ENCODE data around the gene FAM13A. TPM values are rescaled to one million over a fixed set of nuclear protein-coding genes. Genes with fewer than 3 reads are reported as not detected.

FAM13A gene
- total and polyA plus RNA-seq, 9 of the 15 experiments (the other 6 are each of a cell fraction or from before 2014, with no cell fraction given): 11.3 to 23.3 (median 14.7) TPM

GRCh38 chr4:88846206-88846790, 210.7 kb downstream of the FAM13A start:
- POLR2A ChIA-PET: no interaction called here

GRCh38 chr4:88843067-88843685, 213.8 kb downstream of the FAM13A start:
- Histone ChIP-seq H2AFZ (ENCODE audit: low read depth, low read length) (no peak overlapping the region), H3K9me3 (replicated peaks; ENCODE audit: control insufficient read depth, insufficient read depth, low read depth, low read length) (no peaks in the 10 kb centered on the region), H3K27me3 (ENCODE audit: control insufficient read depth in 2 of 2, insufficient read depth in 2 of 2, low read length in 2 of 2) (no peaks in the 10 kb centered on the region), H3K4me1 (replicated peaks in 1 of 2; ENCODE audit: control insufficient read depth in 2 of 2, insufficient read depth in 2 of 2, low read length in 2 of 2) (no peaks in the 10 kb centered on the region), H4K20me1 (replicated peaks; ENCODE audit: control insufficient read depth, insufficient read depth, low read length) (no peaks in the 10 kb centered on the region), H3K27ac (ENCODE audit: extremely low read depth, low read depth, low read length) (no peak overlapping the region), H3K9ac (ENCODE audit: insufficient read depth in 1 of 2, low read depth in 2 of 2, low read length in 2 of 2) (no peak overlapping the region), H3K4me2 (ENCODE audit: insufficient read depth, low read length) (no peak overlapping the region), H3K4me3 (no peak overlapping the region), H3K36me3 (ENCODE audit: control insufficient read depth, insufficient read depth, low read length) (no peaks in the 10 kb centered on the region), H3K9me1 (ENCODE audit: control insufficient read depth, insufficient read depth, low read length) (no peaks in the 10 kb centered on the region), H3K79me2 (ENCODE audit: control insufficient read depth, insufficient read depth, low read length) (no peaks in the 10 kb centered on the region)
- no TSS peak for BruUV-seq (replicated peaks)
- DNase-seq (ENCODE audit: extremely low read depth in 1 of 4, low spot score in 3 of 4) (no peak), ATAC-seq (no peak), FAIRE-seq (no peak)
- TF ChIP-seq BCLAF1 (IDR thresholded peaks at IDR 0.05; ENCODE audit: borderline replicate concordance in 1 of 2, control insufficient read depth in 1 of 2, low read depth in 2 of 2, low read length in 1 of 2): no peak
- TF ChIP-seq ZKSCAN8 (CRISPR knock-in tag; IDR thresholded peaks at IDR 0.05): no peak
- no peak for TF ChIP-seq DIDO1 (tag; IDR thresholded peaks at IDR 0.05; ENCODE audit: low read depth)
- no peak for TF ChIP-seq ZNF507 (tag; conservative IDR thresholded peaks at IDR 0.05)
- no peak for TF ChIP-seq ZC3H11A (IDR thresholded peaks at IDR 0.05; ENCODE audit: low read depth, low read length)
- TF ChIP-seq UBTF (IDR thresholded peaks at IDR 0.05; ENCODE audit: borderline replicate concordance in 1 of 2, low read depth in 2 of 2, low read length in 2 of 2): no peak
- POLR2A ChIA-PET: no interaction called here
- in situ Hi-C loops (cut with MboI) (no loop called here), intact Hi-C loops (cut with micrococcal nuclease) (no loop called here)
- 80% methylated on average over 8 of the region's 8 CpGs for WGBS (ENCODE audit: insufficient coverage, low coverage, missing lambda C conversion rate)
- CTCF ChIA-PET (ENCODE audit: low intra/inter-chr PET ratio): no interaction called here

More at GRCh38 chr4:88846206-88846790, 210.7 kb downstream of the FAM13A start:
- H3K9ac ChIP-seq (ENCODE audit: insufficient read depth in 1 of 2, low read depth in 2 of 2, low read length in 2 of 2): no peak overlapping the region
- CTCF ChIA-PET (ENCODE audit: low intra/inter-chr PET ratio): no interaction called here
- H3K27me3 ChIP-seq (ENCODE audit: control insufficient read depth in 2 of 2, insufficient read depth in 2 of 2, low read length in 2 of 2): no peaks in the 10 kb centered on the region
- no peak overlapping the region for H3K4me3 ChIP-seq
- H3K36me3 ChIP-seq (ENCODE audit: control insufficient read depth, insufficient read depth, low read length): no peaks in the 10 kb centered on the region
- no peaks in the 10 kb centered on the region for H3K9me3 ChIP-seq (replicated peaks; ENCODE audit: control insufficient read depth, insufficient read depth, low read depth, low read length)
- 74% methylated on average over 4 of the region's 4 CpGs for WGBS (ENCODE audit: insufficient coverage, low coverage, missing lambda C conversion rate)
- in situ Hi-C loops (cut with MboI): no loop called here
- H3K79me2 ChIP-seq (ENCODE audit: control insufficient read depth, insufficient read depth, low read length): no peaks in the 10 kb centered on the region
- intact Hi-C loops (cut with micrococcal nuclease): no loop called here
- no peak overlapping the region for H3K4me2 ChIP-seq (ENCODE audit: insufficient read depth, low read length)
- no peaks in the 10 kb centered on the region for H3K4me1 ChIP-seq (replicated peaks in 1 of 2; ENCODE audit: control insufficient read depth in 2 of 2, insufficient read depth in 2 of 2, low read length in 2 of 2)
- H3K27ac ChIP-seq (ENCODE audit: extremely low read depth, low read depth, low read length): no peak overlapping the region
- TF ChIP-seq CEBPB (tag; IDR thresholded peaks at IDR 0.05) (peak; percentile 62; the same call in 1 of the 2 replicates), XRCC4 (IDR thresholded peaks at IDR 0.05; ENCODE audit: extremely low read depth, insufficient read depth, insufficient read length) (no peak), ZEB2 (IDR thresholded peaks at IDR 0.05) (no peak), NFATC3 (IDR thresholded peaks at IDR 0.05) (no peak), ZBTB17 (CRISPR knock-in tag; IDR thresholded peaks at IDR 0.05) (no peak), XRCC5 (IDR thresholded peaks at IDR 0.05; ENCODE audit: low read depth, low read length) (no peak), NFIC (IDR thresholded peaks at IDR 0.05) (peak; percentile 62), HNRNPL (IDR thresholded peaks at IDR 0.05; ENCODE audit: low read depth, low read length) (no peak)
- no peak overlapping the region for H2AFZ ChIP-seq (ENCODE audit: low read depth, low read length)
- H4K20me1 ChIP-seq (replicated peaks; ENCODE audit: control insufficient read depth, insufficient read depth, low read length): no peaks in the 10 kb centered on the region
- ATAC-seq (no peak), FAIRE-seq (no peak), DNase-seq (ENCODE audit: extremely low read depth in 1 of 4, low spot score in 3 of 4) (no peak)
- no peaks in the 10 kb centered on the region for H3K9me1 ChIP-seq (ENCODE audit: control insufficient read depth, insufficient read depth, low read length)
- no TSS peak for BruUV-seq (replicated peaks)

Measured in K562 (cell line).